ENCODE results near the gene ERLIN1.

DNA sequence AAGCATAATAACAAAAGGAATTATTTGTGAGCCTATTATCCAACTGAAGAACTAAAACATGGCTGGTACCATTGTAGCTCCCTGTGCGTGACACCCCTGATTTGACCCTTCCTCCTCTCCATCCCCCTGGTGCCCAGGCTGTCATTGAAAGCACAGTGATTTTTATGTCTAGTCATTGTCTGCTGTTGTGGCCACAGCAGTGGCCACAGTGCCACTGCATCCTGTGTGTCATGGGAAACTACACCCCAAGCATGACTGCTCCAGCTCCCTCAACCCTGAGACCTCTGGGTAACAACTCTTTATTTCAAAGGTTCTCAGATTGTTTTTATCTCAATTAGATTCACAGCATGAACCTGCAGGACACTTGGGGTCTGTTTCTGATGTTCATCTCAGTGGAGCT is 52.0 kb downstream of the ERLIN1 start:
- TF ChIP-seq MAX (IDR thresholded peaks at IDR 0.05) (no peak), REST (IDR thresholded peaks at IDR 0.05; ENCODE audit: low read depth) (no peak), RAD21 (IDR thresholded peaks at IDR 0.05; ENCODE audit: low read depth) (no peak), EP300 (IDR thresholded peaks at IDR 0.05; ENCODE audit: borderline replicate concordance) (no peak), YY1 (IDR thresholded peaks at IDR 0.05; ENCODE audit: low read depth) (no peak), CEBPB (IDR thresholded peaks at IDR 0.05) (no peak), TAF1 (IDR thresholded peaks at IDR 0.05; ENCODE audit: low read depth) (no peak)
- TF ChIP-seq, protein P1, sequence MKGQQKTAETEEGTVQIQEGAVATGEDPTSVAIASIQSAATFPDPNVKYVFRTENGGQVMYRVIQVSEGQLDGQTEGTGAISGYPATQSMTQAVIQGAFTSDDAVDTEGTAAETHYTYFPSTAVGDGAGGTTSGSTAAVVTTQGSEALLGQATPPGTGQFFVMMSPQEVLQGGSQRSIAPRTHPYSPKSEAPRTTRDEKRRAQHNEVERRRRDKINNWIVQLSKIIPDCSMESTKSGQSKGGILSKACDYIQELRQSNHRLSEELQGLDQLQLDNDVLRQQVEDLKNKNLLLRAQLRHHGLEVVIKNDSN (IDR thresholded peaks at IDR 0.05): no peak
